ENCODE results near the gene PF4V1. TPM values are rescaled to one million over a fixed set of nuclear protein-coding genes. Genes with fewer than 3 reads are reported as not detected.

The PF4V1 gene
- total and polyA plus RNA-seq, 7 donors = not detected

DNA sequence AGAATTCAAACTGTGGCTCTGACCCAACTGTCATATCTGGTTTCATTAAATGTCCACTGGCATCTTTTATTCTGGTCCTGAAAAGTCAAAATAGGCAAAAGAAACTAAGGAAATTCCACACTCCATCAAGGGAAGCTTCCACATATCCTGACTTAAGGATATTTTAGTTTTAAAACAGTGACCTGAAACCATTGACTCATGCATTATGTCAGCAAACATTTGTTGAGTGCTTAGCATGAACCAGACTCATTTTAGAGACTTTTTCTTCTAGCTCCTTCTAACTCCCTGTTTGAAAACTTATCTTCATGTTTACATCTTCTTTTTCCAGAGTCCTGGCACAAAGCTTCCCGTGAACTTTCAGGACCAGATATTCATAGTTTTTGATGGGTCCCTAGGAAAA, 9.2 kb downstream of the PF4V1 start:
- H3K27me3 ChIP-seq = no peaks in the 10 kb centered on the region
- no peak for TF ChIP-seq POLR2A (IDR thresholded peaks at IDR 0.05)
- no peak for TF ChIP-seq POLR2AphosphoS5 (IDR thresholded peaks at IDR 0.05)
- no peaks in the 10 kb centered on the region for H3K4me1 ChIP-seq
- no peak overlapping the region for H3K4me3 ChIP-seq
- no peaks in the 10 kb centered on the region for H3K36me3 ChIP-seq
- intact Hi-C loops (cut with DNase I) = loop anchor here (10.0 kb wide), 2 partner anchors 128 to 172 kb away; partner anchors contain the start of gene CXCL3
- no peak for DNase-seq
- 87 to 90% methylated on average over 1 of the region's 1 CpG for WGBS, 2 donors
- no peak overlapping the region for H3K27ac ChIP-seq
- no peaks in the 10 kb centered on the region for H3K9me3 ChIP-seq

DNA sequence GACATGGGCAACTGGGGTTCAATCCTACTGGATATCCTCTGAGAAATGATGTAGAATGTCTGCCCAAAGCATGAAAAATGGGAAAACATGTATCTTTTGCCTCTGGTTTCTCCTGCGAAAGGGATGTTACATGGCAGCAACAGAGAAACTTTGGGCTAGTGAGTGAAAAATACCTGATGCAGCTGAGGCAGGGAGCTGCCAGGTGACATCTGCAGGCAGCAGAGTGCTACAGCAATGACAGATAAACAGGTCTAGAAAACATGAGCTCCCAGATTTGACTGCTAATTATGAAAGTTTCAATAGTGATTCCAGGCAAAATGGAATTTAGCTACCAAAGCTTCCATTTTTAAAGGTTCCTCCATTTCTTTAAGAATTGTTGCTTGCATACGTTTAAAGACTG, 11.3 kb downstream of the PF4V1 start:
- H3K9me3 ChIP-seq = no peaks in the 10 kb centered on the region
- H3K27me3 ChIP-seq = peaks cover 0 to 12% (median 0%) of the 10 kb centered on the region in 3 donors
- WGBS, 2 donors = 31 to 78% methylated on average over 2 of the region's 2 CpGs
- TF ChIP-seq EP300 (IDR thresholded peaks at IDR 0.05) (no peak), POLR2AphosphoS5 (IDR thresholded peaks at IDR 0.05) (no peak), POLR2A (IDR thresholded peaks at IDR 0.05) (no peak)
- TF ChIP-seq, protein P1, sequence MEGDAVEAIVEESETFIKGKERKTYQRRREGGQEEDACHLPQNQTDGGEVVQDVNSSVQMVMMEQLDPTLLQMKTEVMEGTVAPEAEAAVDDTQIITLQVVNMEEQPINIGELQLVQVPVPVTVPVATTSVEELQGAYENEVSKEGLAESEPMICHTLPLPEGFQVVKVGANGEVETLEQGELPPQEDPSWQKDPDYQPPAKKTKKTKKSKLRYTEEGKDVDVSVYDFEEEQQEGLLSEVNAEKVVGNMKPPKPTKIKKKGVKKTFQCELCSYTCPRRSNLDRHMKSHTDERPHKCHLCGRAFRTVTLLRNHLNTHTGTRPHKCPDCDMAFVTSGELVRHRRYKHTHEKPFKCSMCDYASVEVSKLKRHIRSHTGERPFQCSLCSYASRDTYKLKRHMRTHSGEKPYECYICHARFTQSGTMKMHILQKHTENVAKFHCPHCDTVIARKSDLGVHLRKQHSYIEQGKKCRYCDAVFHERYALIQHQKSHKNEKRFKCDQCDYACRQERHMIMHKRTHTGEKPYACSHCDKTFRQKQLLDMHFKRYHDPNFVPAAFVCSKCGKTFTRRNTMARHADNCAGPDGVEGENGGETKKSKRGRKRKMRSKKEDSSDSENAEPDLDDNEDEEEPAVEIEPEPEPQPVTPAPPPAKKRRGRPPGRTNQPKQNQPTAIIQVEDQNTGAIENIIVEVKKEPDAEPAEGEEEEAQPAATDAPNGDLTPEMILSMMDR (IDR thresholded peaks at IDR 0.05) = peak in 2 of 4 experiments; percentile 16 to 17
- no peak overlapping the region for H3K27ac ChIP-seq
- DNase-seq = no peak
- H3K36me3 ChIP-seq = no peaks in the 10 kb centered on the region
- intact Hi-C loops (cut with DNase I) = loop anchor here (10.0 kb wide), 2 partner anchors 130 to 170 kb away; partner anchors contain the start of gene CXCL3
- peaks cover 0 to 12% (median 5%) of the 10 kb centered on the region in 4 donors for H3K4me1 ChIP-seq
- H3K4me3 ChIP-seq = no peak overlapping the region

DNA sequence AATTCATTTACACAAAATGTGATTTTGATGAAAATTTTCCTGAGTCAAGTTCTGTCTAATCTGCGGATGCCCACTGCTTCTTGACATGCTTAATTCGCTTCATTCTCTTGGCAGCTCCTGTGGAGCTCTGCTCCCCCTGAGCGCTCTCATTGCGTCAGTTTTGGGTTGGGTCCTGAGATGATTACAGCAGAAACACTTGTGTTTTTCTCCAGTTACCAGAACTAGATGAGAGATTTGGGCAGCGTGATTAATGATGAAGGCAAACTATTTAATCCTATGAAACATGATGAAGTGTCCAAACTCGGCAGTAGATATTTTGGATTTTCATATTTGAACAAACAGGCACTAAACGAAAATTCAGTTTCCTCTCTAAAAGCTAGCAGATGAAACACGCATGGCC, 11.9 kb downstream of the PF4V1 start:
- H3K36me3 ChIP-seq = no peaks in the 10 kb centered on the region
- no peak overlapping the region for H3K27ac ChIP-seq
- WGBS, 2 donors = 88 to 89% methylated on average over 8 of the region's 8 CpGs
- no peaks in the 10 kb centered on the region for H3K9me3 ChIP-seq
- H3K27me3 ChIP-seq = peaks cover 0 to 17% (median 0%) of the 10 kb centered on the region in 3 donors
- H3K4me3 ChIP-seq = no peak overlapping the region
- no peak for DNase-seq
- peaks cover 0 to 18% (median 9%) of the 10 kb centered on the region in 4 donors for H3K4me1 ChIP-seq
- intact Hi-C loops (cut with DNase I) = loop anchor here (10.0 kb wide), 2 partner anchors 130 to 170 kb away; partner anchors contain the start of gene CXCL3
- TF ChIP-seq EP300 (IDR thresholded peaks at IDR 0.05) (no peak), POLR2AphosphoS5 (IDR thresholded peaks at IDR 0.05) (no peak), POLR2A (IDR thresholded peaks at IDR 0.05) (no peak)
- TF ChIP-seq, protein P1 (IDR thresholded peaks at IDR 0.05) = no peak

DNA sequence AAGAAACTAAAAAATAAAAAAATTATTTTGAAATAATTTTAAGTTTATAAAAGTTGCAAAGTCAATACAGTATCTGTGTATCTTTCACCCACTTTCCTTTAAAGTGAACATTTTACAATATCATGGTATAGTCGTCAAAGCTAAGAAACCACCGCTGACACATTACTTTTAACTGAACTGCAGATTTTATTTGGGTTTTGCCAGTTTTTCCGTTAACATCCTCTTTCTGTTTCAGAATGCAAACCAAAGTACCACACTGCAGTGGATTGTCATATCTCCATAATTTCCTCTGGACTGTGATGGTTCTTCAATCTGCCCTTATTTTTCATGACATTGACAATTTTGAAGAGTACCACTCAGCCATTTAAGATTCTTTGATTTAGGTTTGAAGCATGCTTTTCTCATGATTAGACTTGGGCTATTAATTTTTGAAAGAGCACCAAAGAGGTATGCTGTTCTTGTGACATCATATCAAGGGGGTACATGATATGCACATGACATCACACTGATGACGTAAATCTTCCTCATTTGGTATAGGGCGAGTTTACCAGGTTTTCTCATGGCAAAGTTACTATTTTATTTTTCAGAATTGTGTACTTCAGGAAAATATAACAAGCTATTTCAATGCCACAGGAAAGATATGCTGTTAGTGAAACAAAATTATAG, 12.5 kb downstream of the PF4V1 start:
- Histone ChIP-seq H3K27ac (no peak overlapping the region), H3K36me3 (no peaks in the 10 kb centered on the region), H3K27me3 (peaks cover 0 to 17% (median 0%) of the 10 kb centered on the region in 3 donors), H3K4me3 (no peak overlapping the region), H3K9me3 (no peaks in the 10 kb centered on the region), H3K4me1 (peaks cover 0 to 18% (median 9%) of the 10 kb centered on the region in 4 donors)
- TF ChIP-seq, protein P1 (IDR thresholded peaks at IDR 0.05) = no peak
- no peak for TF ChIP-seq POLR2AphosphoS5 (IDR thresholded peaks at IDR 0.05)
- TF ChIP-seq EP300 (IDR thresholded peaks at IDR 0.05) = no peak
- no peak for TF ChIP-seq POLR2A (IDR thresholded peaks at IDR 0.05)
- 68 to 72% methylated on average over 5 of the region's 5 CpGs for WGBS, 2 donors
- no peak for DNase-seq
- intact Hi-C loops (cut with DNase I) = loop anchor here (10.0 kb wide), 2 partner anchors 131 to 169 kb away; partner anchors contain the start of gene CXCL3

DNA sequence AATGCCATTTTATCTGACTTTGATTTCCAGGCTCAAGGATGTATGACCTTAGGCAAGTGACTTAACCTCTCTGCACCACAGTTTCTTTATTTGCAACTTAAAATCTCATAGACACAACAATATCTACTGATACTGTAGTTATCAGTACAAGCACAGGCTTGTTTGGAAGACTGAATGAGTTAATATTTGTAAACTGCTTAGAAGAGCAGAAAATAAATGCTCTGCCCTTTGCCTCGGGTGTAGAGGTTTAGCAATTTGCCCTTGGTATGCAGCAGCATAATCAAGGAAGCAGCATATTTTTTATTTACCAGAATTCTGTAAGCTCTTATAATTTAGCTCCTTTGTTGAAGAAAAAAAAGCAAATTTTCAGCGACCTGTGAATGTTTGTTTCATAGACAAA, 13.2 kb downstream of the PF4V1 start:
- DNase-seq = no peak
- intact Hi-C loops (cut with DNase I) = loop anchor here (10.0 kb wide), 2 partner anchors 131 to 169 kb away; partner anchors contain the start of gene CXCL3
- Histone ChIP-seq H3K9me3 (no peaks in the 10 kb centered on the region), H3K4me1 (peaks cover 0 to 18% (median 9%) of the 10 kb centered on the region in 4 donors), H3K27me3 (peaks cover 0 to 17% (median 0%) of the 10 kb centered on the region in 3 donors), H3K27ac (no peak overlapping the region), H3K36me3 (no peaks in the 10 kb centered on the region), H3K4me3 (no peak overlapping the region)
- TF ChIP-seq, protein P1 (IDR thresholded peaks at IDR 0.05) = no peak
- TF ChIP-seq POLR2AphosphoS5 (IDR thresholded peaks at IDR 0.05) (no peak), POLR2A (IDR thresholded peaks at IDR 0.05) (no peak), EP300 (IDR thresholded peaks at IDR 0.05) (no peak)
- 18 to 63% methylated on average over 2 of the region's 2 CpGs for WGBS, 2 donors
